HepG2 (cell line): ENCODE data around the gene LYG2. TPM values are rescaled to one million over a fixed set of nuclear protein-coding genes. Genes with fewer than 3 reads are reported as not detected.

Experiments used
- DPF2 ChIP-seq: sonication (generic); formaldehyde crosslinking; IDR thresholded peaks from 2 replicates; pipeline ENCODE4 v1.4.0; 2020; ENCODE audit warnings: mild to moderate bottlenecking, low read depth, missing genetic modification reagents, borderline replicate concordance
- HMG20A ChIP-seq: IDR thresholded peaks from 2 replicates; pipeline ENCODE4 v1.6.1; 2016; ENCODE audit warnings: borderline replicate concordance
- RCOR2 ChIP-seq: IDR thresholded peaks from 2 replicates; pipeline ENCODE4 v1.6.1; 2016; ENCODE audit warnings: missing biosample characterization, missing genetic modification reagents
- ZMAT3 ChIP-seq: sonication (generic); formaldehyde crosslinking; conservative IDR thresholded peaks from 2 replicates; pipeline ENCODE4 v1.7.0; 2021; ENCODE audit warnings: missing genetic modification reagents
- ZNF251 ChIP-seq: sonication (generic); formaldehyde crosslinking; IDR thresholded peaks from 2 replicates; pipeline ENCODE4 v1.9.0; 2021; ENCODE audit warnings: mild to moderate bottlenecking, missing genetic modification reagents
- ZNF343 ChIP-seq: sonication (generic); formaldehyde crosslinking; IDR thresholded peaks from 2 replicates; pipeline ENCODE4 v1.4.0; 2020; ENCODE audit warnings: mild to moderate bottlenecking, missing genetic modification reagents
- polyA plus RNA-seq, 8 experiments: library from polyadenylated mRNA; depleted of rRNA in 3 of 8; stranded (reverse) in 7 of 8; unstranded in 1 of 8; fragments of >200 nt; fragmentation: Illumina TruSeq in 4 of 8; extraction: Trizol in 4 of 8; gene quantifications; 2 replicates each; pipeline versions ENCODE4 v1.2.1 to v1.2.3, GENCODE V29; 2011 to 2016; ENCODE audit warnings: low read depth in 4 of 8, missing spikeins in 1 of 8, mixed read lengths in 1 of 8; ENCODE audit not compliant: insufficient read depth in 1 of 8
- total RNA-seq, 5 experiments: library from RNA; depleted of rRNA; stranded (reverse); fragments of >200 nt; fragmentation: Illumina TruSeq; extraction: Trizol; gene quantifications; 2 replicates each; pipeline ENCODE4 v1.2.3, GENCODE V29; 2016; ENCODE audit warnings: low read depth in 1 of 5
- TF ChIP-seq, protein P1 (sequence below): sonication (generic); formaldehyde crosslinking; IDR thresholded peaks from 2 replicates; pipeline ENCODE4 v1.8.1; 2023; ENCODE audit warnings: mild to moderate bottlenecking, inconsistent platforms, moderate library complexity, missing genetic modification reagents, borderline replicate concordance
- TF ChIP-seq, protein P2 (sequence below): sonication (generic); formaldehyde crosslinking; IDR thresholded peaks from 2 replicates; pipeline ENCODE4 v1.4.0; 2020; ENCODE audit warnings: mild to moderate bottlenecking, missing genetic modification reagents, borderline replicate concordance
- TF ChIP-seq, protein P3 (sequence below), 2 experiments: sonication (generic) in 1 of 2; formaldehyde crosslinking in 1 of 2; IDR thresholded peaks; 2 replicates each; pipeline versions ENCODE4 v1.5.1 to v1.6.1; 2011 to 2020; ENCODE audit warnings: borderline replicate concordance in 1 of 2, low read depth in 1 of 2, low read length in 1 of 2, mild to moderate bottlenecking in 1 of 2, missing genetic modification reagents in 1 of 2, moderate library complexity in 1 of 2
- TF ChIP-seq, protein P4 (sequence below): sonication (generic); formaldehyde crosslinking; conservative IDR thresholded peaks from 2 replicates; pipeline ENCODE4 v1.4.0; 2020; ENCODE audit warnings: missing genetic modification reagents
- TF ChIP-seq, protein P5 (sequence below): sonication (generic); formaldehyde crosslinking; IDR thresholded peaks from 2 replicates; pipeline ENCODE4 v1.4.0; 2020; ENCODE audit warnings: missing genetic modification reagents
- TF ChIP-seq, protein P6 (sequence below): IDR thresholded peaks from 2 replicates; pipeline ENCODE4 v1.4.0; 2020; ENCODE audit warnings: mild to moderate bottlenecking, missing genetic modification reagents

LYG2 gene
- total and polyA plus RNA-seq, 2 of the 13 experiments (the other 11 are each of a cell fraction or from before 2014, with no cell fraction given) = 0.15 to 0.18 TPM

DNA sequence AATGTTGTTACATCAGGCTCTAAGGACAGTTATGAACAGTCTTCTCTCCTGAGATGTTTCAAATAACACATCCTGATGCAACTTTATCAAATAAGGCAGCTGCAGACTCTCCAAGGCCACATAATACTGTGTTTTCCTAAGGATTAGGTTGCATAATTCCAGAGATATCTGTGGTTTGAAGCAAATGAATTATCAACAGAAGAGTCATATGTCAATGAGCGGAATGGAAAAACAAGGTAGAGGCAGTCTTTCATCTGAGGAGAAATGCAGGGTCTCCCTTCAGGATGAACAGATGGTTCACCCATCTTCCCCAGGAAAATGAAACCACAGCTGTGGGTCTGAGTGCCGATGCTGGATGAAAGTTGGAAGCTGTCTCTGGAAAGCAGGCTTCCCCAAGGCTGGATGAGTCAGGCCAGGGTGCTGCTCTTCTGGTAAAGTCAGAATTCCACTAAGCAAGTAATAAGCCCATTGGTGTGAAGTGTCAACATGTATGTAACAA lies 23.4 kb upstream of the LYG2 start (continued):
- TF ChIP-seq, protein P1, sequence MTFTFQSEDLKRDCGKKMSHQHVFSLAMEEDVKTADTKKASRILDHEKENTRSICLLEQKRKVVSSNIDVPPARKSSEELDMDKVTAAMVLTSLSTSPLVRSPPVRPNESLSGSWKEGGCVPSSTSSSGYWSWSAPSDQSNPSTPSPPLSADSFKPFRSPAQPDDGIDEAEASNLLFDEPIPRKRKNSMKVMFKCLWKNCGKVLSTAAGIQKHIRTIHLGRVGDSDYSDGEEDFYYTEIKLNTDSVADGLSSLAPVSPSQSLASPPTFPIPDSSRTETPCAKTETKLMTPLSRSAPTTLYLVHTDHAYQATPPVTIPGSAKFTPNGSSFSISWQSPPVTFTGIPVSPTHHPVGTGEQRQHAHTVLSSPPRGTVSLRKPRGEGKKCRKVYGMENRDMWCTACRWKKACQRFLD (CRISPR knock-in tag) = no peak
- 0 out of 2 replicates have a peak, but pooled peaks have one; percentile 20 for TF ChIP-seq ZMAT3 (CRISPR knock-in tag)
- TF ChIP-seq RCOR2 (CRISPR knock-in tag) = peak; percentile 96
- TF ChIP-seq, protein P2, sequence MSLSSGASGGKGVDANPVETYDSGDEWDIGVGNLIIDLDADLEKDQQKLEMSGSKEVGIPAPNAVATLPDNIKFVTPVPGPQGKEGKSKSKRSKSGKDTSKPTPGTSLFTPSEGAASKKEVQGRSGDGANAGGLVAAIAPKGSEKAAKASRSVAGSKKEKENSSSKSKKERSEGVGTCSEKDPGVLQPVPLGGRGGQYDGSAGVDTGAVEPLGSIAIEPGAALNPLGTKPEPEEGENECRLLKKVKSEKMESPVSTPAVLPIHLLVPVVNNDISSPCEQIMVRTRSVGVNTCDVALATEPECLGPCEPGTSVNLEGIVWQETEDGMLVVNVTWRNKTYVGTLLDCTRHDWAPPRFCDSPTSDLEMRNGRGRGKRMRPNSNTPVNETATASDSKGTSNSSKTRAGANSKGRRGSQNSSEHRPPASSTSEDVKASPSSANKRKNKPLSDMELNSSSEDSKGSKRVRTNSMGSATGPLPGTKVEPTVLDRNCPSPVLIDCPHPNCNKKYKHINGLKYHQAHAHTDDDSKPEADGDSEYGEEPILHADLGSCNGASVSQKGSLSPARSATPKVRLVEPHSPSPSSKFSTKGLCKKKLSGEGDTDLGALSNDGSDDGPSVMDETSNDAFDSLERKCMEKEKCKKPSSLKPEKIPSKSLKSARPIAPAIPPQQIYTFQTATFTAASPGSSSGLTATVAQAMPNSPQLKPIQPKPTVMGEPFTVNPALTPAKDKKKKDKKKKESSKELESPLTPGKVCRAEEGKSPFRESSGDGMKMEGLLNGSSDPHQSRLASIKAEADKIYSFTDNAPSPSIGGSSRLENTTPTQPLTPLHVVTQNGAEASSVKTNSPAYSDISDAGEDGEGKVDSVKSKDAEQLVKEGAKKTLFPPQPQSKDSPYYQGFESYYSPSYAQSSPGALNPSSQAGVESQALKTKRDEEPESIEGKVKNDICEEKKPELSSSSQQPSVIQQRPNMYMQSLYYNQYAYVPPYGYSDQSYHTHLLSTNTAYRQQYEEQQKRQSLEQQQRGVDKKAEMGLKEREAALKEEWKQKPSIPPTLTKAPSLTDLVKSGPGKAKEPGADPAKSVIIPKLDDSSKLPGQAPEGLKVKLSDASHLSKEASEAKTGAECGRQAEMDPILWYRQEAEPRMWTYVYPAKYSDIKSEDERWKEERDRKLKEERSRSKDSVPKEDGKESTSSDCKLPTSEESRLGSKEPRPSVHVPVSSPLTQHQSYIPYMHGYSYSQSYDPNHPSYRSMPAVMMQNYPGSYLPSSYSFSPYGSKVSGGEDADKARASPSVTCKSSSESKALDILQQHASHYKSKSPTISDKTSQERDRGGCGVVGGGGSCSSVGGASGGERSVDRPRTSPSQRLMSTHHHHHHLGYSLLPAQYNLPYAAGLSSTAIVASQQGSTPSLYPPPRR = peak; percentile 86; the same call in 1 of the 2 replicates
- peak; percentile 96 for TF ChIP-seq DPF2
- TF ChIP-seq, protein P3, sequence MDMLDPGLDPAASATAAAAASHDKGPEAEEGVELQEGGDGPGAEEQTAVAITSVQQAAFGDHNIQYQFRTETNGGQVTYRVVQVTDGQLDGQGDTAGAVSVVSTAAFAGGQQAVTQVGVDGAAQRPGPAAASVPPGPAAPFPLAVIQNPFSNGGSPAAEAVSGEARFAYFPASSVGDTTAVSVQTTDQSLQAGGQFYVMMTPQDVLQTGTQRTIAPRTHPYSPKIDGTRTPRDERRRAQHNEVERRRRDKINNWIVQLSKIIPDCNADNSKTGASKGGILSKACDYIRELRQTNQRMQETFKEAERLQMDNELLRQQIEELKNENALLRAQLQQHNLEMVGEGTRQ (IDR thresholded peaks at IDR 0.05; ENCODE audit: low read depth, low read length) = no peak
- TF ChIP-seq, protein P3 (CRISPR knock-in tag; IDR thresholded peaks at IDR 0.05; ENCODE audit: borderline replicate concordance) = no peak
- peak; percentile 88; the same call in 1 of the 2 replicates for TF ChIP-seq ZNF343
- no peak for TF ChIP-seq ZNF251 (CRISPR knock-in tag)
- TF ChIP-seq, protein P4, sequence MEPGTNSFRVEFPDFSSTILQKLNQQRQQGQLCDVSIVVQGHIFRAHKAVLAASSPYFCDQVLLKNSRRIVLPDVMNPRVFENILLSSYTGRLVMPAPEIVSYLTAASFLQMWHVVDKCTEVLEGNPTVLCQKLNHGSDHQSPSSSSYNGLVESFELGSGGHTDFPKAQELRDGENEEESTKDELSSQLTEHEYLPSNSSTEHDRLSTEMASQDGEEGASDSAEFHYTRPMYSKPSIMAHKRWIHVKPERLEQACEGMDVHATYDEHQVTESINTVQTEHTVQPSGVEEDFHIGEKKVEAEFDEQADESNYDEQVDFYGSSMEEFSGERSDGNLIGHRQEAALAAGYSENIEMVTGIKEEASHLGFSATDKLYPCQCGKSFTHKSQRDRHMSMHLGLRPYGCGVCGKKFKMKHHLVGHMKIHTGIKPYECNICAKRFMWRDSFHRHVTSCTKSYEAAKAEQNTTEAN = peak; percentile 66; the same call in 1 of the 2 replicates
- TF ChIP-seq, protein P5, sequence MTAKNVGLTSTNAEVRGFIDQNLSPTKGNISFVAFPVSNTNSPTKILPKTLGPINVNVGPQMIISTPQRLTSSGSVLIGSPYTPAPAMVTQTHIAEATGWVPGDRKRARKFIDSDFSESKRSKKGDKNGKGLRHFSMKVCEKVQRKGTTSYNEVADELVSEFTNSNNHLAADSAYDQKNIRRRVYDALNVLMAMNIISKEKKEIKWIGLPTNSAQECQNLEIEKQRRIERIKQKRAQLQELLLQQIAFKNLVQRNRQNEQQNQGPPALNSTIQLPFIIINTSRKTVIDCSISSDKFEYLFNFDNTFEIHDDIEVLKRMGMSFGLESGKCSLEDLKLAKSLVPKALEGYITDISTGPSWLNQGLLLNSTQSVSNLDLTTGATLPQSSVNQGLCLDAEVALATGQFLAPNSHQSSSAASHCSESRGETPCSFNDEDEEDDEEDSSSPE (CRISPR knock-in tag) = no peak
- TF ChIP-seq, protein P6, sequence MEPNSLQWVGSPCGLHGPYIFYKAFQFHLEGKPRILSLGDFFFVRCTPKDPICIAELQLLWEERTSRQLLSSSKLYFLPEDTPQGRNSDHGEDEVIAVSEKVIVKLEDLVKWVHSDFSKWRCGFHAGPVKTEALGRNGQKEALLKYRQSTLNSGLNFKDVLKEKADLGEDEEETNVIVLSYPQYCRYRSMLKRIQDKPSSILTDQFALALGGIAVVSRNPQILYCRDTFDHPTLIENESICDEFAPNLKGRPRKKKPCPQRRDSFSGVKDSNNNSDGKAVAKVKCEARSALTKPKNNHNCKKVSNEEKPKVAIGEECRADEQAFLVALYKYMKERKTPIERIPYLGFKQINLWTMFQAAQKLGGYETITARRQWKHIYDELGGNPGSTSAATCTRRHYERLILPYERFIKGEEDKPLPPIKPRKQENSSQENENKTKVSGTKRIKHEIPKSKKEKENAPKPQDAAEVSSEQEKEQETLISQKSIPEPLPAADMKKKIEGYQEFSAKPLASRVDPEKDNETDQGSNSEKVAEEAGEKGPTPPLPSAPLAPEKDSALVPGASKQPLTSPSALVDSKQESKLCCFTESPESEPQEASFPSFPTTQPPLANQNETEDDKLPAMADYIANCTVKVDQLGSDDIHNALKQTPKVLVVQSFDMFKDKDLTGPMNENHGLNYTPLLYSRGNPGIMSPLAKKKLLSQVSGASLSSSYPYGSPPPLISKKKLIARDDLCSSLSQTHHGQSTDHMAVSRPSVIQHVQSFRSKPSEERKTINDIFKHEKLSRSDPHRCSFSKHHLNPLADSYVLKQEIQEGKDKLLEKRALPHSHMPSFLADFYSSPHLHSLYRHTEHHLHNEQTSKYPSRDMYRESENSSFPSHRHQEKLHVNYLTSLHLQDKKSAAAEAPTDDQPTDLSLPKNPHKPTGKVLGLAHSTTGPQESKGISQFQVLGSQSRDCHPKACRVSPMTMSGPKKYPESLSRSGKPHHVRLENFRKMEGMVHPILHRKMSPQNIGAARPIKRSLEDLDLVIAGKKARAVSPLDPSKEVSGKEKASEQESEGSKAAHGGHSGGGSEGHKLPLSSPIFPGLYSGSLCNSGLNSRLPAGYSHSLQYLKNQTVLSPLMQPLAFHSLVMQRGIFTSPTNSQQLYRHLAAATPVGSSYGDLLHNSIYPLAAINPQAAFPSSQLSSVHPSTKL (CRISPR knock-in tag) = peak; percentile 100
- peak; percentile 99 for TF ChIP-seq HMG20A (CRISPR knock-in tag)
